ENCODE data around the gene PPP5C. TPM values are rescaled to one million over a fixed set of nuclear protein-coding genes. Genes with fewer than 3 reads are reported as not detected.

Gene PPP5C
- total RNA-seq, 4 donors from 2014 or later, result 26.1 to 92.3 (median 62.5) TPM

GRCh38 chr19:46408664-46409039 lies 61.8 kb downstream of the PPP5C start:
- DNase-seq, result peak; percentile 83 to 85
- Histone ChIP-seq H3K36me3 (no peaks in the 10 kb centered on the region), H3K27me3 (no peaks in the 10 kb centered on the region), H3K27ac (peak overlapping the region; percentile 25 to 78), H3K9me3 (no peaks in the 10 kb centered on the region), H3K4me1 (peaks cover 0 to 6% of the 10 kb centered on the region in 2 donors), H3K4me3 (peak overlapping the region in 1 of 2 donors; percentile 28)
- TF ChIP-seq POLR2A (IDR thresholded peaks at IDR 0.05) (no peak), CTCF (IDR thresholded peaks at IDR 0.05) (no peak)
- intact Hi-C loops (cut with DNase I; ENCODE audit: low total_unique reads), result no loop called here

DNA sequence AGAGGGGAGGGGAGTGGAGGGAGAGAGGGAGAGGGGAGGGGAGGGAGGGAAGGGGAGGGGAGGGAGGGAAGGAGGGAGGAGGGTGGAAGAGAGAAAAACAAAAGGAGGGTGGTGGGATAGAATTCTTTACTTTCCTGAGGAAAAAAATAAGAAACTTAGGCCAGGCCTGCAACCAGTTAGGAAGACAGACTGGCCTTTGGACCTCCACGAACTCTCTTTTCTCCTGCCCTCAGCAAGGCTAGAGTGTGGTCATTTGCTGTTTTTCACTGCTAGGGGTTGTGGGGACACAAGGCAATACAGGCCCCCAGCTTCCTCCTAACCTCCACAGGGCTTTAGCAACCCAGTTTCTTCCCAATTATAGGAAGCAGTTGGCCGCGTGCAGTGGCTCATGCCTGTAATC lies 62.3 kb downstream of the PPP5C start:
- H3K36me3 ChIP-seq, result no peaks in the 10 kb centered on the region
- no peak overlapping the region for H3K4me3 ChIP-seq
- TF ChIP-seq POLR2A (IDR thresholded peaks at IDR 0.05), result no peak
- TF ChIP-seq CTCF (IDR thresholded peaks at IDR 0.05), result no peak
- no peak for DNase-seq
- peaks cover 0 to 6% of the 10 kb centered on the region in 2 donors for H3K4me1 ChIP-seq
- peak overlapping the region; percentile 25 to 78 for H3K27ac ChIP-seq
- intact Hi-C loops (cut with DNase I; ENCODE audit: low total_unique reads), result no loop called here
- H3K9me3 ChIP-seq, result no peaks in the 10 kb centered on the region
- H3K27me3 ChIP-seq, result no peaks in the 10 kb centered on the region

DNA sequence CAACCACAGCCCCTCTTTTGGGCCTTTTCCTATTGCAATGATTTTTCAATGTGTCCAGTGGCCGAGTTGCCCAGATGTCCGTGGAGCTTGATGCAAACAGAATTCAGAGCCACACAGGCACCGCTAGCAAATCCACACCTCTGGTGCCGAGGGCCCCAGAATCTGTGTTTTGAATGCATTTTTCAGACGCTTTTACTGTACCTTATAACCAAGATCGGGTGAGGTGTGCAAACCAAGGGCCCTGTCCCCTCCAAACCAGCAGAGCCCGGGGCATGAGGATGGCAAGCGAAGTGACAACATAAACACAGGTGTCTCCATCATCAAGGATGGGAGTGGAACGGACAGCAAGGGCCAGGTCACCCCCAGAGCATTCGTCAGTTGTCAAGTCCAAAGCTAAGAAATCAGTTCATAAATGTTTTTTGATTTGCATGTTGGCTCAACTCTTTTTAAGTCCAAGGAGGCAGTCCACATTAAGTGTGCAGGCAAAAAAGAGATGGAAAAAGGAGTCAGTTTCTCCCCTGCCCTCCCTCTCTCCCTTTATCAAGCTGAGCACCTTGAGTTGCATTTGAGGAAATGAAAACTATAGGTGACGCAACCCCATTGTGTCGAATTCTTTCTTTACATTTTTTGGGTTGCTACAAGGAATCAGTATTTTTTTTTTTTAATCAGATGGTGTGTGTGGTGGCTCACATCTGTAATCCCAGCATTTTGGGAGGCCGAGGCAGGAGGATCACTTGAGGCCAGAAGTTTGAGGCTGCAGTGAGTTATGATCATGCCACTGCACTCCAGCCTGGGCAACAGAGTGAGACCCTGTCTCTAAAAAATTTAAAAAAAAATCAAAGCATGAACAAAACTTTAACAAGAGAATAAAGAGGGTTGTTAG lies 63.6 kb downstream of the PPP5C start:
- H3K9me3 ChIP-seq, result no peaks in the 10 kb centered on the region
- no peaks in the 10 kb centered on the region for H3K27me3 ChIP-seq
- intact Hi-C loops (cut with DNase I; ENCODE audit: low total_unique reads), result no loop called here
- TF ChIP-seq CTCF (IDR thresholded peaks at IDR 0.05), result no peak
- no peak for TF ChIP-seq POLR2A (IDR thresholded peaks at IDR 0.05)
- no peaks in the 10 kb centered on the region for H3K4me1 ChIP-seq
- peak overlapping the region; percentile 47 for H3K4me3 ChIP-seq
- no peak for DNase-seq
- no peaks in the 10 kb centered on the region for H3K36me3 ChIP-seq
- peak overlapping the region; percentile 60 to 72 for H3K27ac ChIP-seq

DNA sequence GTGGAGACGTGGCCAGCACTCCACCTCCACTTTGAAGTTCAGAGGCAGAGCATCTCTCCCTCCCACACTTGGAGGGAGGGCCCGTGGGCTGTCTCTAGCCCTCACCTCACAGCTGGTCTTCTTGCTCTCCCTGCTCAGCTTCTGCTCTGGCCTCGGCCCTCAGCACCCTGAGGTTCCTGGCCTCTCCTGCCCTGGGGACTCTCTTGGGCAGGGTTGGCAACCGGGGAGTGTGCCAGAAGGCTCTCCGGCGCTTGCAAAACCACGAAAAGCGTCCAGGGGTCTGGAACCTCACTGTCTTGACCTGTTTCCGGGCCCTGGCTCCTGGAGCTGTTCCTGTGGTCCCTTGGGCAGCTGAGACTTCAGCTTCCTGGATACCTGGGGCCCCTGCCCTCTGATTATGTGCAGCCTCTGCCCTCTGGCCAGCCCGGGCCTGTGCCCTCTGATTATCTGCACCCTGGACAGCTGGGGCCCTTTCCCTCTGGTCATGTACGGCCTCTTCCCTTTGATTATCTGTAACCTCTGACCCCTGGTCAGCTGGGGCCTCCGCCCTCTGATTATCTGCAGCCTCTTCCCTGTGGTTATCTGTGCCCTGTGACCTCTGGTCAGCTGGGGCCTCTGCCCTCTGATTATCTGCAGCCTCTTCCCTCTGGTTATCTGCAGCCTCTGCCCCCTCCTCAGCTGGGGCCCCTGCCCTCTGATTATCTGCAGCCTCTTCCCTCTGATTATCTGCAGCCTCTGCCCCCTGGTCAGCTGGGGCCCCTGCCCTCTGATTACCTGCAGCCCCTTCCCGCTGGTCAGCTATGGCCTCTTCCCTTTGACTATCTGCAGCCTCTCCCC lies 64.4 kb downstream of the PPP5C start:
- Histone ChIP-seq H3K9me3 (no peaks in the 10 kb centered on the region), H3K4me1 (no peaks in the 10 kb centered on the region), H3K27ac (peak overlapping the region; percentile 60 to 72), H3K27me3 (no peaks in the 10 kb centered on the region), H3K36me3 (no peaks in the 10 kb centered on the region), H3K4me3 (peak overlapping the region; percentile 47)
- DNase-seq, result no peak
- TF ChIP-seq POLR2A (IDR thresholded peaks at IDR 0.05) (no peak), CTCF (IDR thresholded peaks at IDR 0.05) (no peak)
- intact Hi-C loops (cut with DNase I; ENCODE audit: low total_unique reads), result no loop called here

Measured in uterus (tissue), 4 donors.